Panc1 (cell line): ENCODE measurements around the gene S100A6.

Experiments
- CTCF ChIP-seq: fragments of 450-650 bp; IDR thresholded peaks from 2 replicates; pipeline ENCODE4 v1.5.1; 2017; ENCODE audit warnings: mild to moderate bottlenecking
- POLR2AphosphoS5 ChIP-seq: IDR thresholded peaks from 2 replicates; pipeline ENCODE4 v1.6.1; 2012; ENCODE audit warnings: mild to moderate bottlenecking, low read depth, low read length, moderate library complexity
- REST ChIP-seq, 2 experiments: IDR thresholded peaks; 2 replicates each; pipeline ENCODE4 v1.6.1; 2011 to 2012; ENCODE audit warnings: low read depth in 2 of 2, control low read depth in 1 of 2, low read length in 1 of 2, mild to moderate bottlenecking in 1 of 2, moderate library complexity in 1 of 2; ENCODE audit not compliant: insufficient read depth in 1 of 2
- SIN3A ChIP-seq: IDR thresholded peaks from 2 replicates; pipeline ENCODE4 v1.6.1; 2012; ENCODE audit warnings: low read depth, mild to moderate bottlenecking, low read length, moderate library complexity, borderline replicate concordance; ENCODE audit not compliant: insufficient read depth
- TCF7L2 ChIP-seq: IDR thresholded peaks from 2 replicates; pipeline ENCODE4 v1.6.1; 2011; ENCODE audit warnings: mild to moderate bottlenecking, low read depth, low read length, inconsistent platforms

GRCh38 chr1:153488731-153489130 lies 47.1 kb downstream of the S100A6 start:
- TF ChIP-seq CTCF (no peak), POLR2AphosphoS5 (no peak), REST (IDR thresholded peaks at IDR 0.05; ENCODE audit: insufficient read depth in 1 of 2, low read depth in 2 of 2, low read length in 1 of 2) (no peak), SIN3A (no peak), TCF7L2 (no peak)
